Neural progenitor cell (in vitro differentiated cells): Measurements from ENCODE around the gene EMILIN2. TPM values are rescaled to one million over a fixed set of nuclear protein-coding genes. Genes with fewer than 3 reads are reported as not detected.
"Not testable (repeated sequence)": the region's sequence is repeated elsewhere in the genome, so short reads cannot be mapped to it uniquely, and the experiment has no call there.

Experiments used
- DNase-seq: peaks from one replicate; pipeline ENCODE4 v3.0.0-alpha.2; 2016; ENCODE audit warnings: low spot score
- H2AFZ ChIP-seq: fragments of 200-600 bp; sonication (generic); replicated peaks from 2 replicates; pipeline ENCODE4 v1.6.1; 2016; ENCODE audit warnings: antibody characterized with exemption
- H3F3A ChIP-seq: fragments of 200-600 bp; sonication (generic); 2 replicates; pipeline ENCODE4 v1.6.1; 2016; ENCODE audit warnings: antibody characterized with exemption, low read depth
- H3K27ac ChIP-seq: fragments of 200-600 bp; sonication (generic); 2 replicates; pipeline ENCODE4 v1.5.1; 2016; ENCODE audit warnings: mild to moderate bottlenecking
- H3K27me3 ChIP-seq: fragments of 200-600 bp; sonication (generic); 2 replicates; pipeline ENCODE4 v1.6.1; 2016; ENCODE audit warnings: mild to moderate bottlenecking, moderate library complexity
- H3K36me3 ChIP-seq: fragments of 200-600 bp; sonication (generic); 2 replicates; pipeline ENCODE4 v1.5.1; 2016
- H3K4me1 ChIP-seq: fragments of 200-600 bp; sonication (generic); 2 replicates; pipeline ENCODE4 v1.6.1; 2016; ENCODE audit warnings: mixed run types
- H3K4me2 ChIP-seq: fragments of 200-600 bp; sonication (generic); 2 replicates; pipeline ENCODE4 v1.6.1; 2016
- H3K4me3 ChIP-seq: fragments of 200-600 bp; sonication (generic); 2 replicates; pipeline ENCODE4 v1.5.1; 2016
- H3K79me2 ChIP-seq: fragments of 200-600 bp; sonication (generic); 2 replicates; pipeline ENCODE4 v1.6.1; 2016; ENCODE audit warnings: low read depth
- H3K9ac ChIP-seq: fragments of 200-600 bp; sonication (generic); 2 replicates; pipeline ENCODE4 v1.6.1; 2016
- H3K9me3 ChIP-seq: fragments of 200-600 bp; sonication (generic); 2 replicates; pipeline ENCODE4 v1.5.1; 2016; ENCODE audit warnings: low read depth
- H4K20me1 ChIP-seq: fragments of 200-600 bp; sonication (generic); 2 replicates; pipeline ENCODE4 v1.6.1; 2016; ENCODE audit warnings: low read depth
- H3K27ac Mint-ChIP-seq: 3 replicates; pipeline ENCODE4 v1.8.0; 2021; ENCODE audit warnings: mixed read lengths
- H3K27me3 Mint-ChIP-seq: 2 replicates; pipeline ENCODE4 v1.8.0; 2022; ENCODE audit warnings: low read depth, mild to moderate bottlenecking, inconsistent platforms, moderate library complexity, mixed read lengths; ENCODE audit not compliant: insufficient read depth
- H3K36me3 Mint-ChIP-seq: 3 replicates; pipeline ENCODE4 v1.8.0; 2021; ENCODE audit warnings: mixed read lengths
- H3K4me1 Mint-ChIP-seq: 3 replicates; pipeline ENCODE4 v1.8.0; 2021; ENCODE audit warnings: mixed read lengths
- H3K4me3 Mint-ChIP-seq: 3 replicates; pipeline ENCODE4 v1.8.0; 2021; ENCODE audit warnings: mild to moderate bottlenecking, moderate library complexity, mixed read lengths
- H3K9me3 Mint-ChIP-seq: 3 replicates; pipeline ENCODE4 v1.8.0; 2020; ENCODE audit warnings: mixed read lengths
- CTCF ChIP-seq: fragments of 200-600 bp; sonication (generic); IDR thresholded peaks from 2 replicates; pipeline ENCODE4 v1.5.1; 2017; ENCODE audit warnings: antibody characterized with exemption, mild to moderate bottlenecking
- EZH2 ChIP-seq: fragments of 200-600 bp; sonication (generic); IDR thresholded peaks from 2 replicates; pipeline ENCODE4 v1.6.1; 2017; ENCODE audit warnings: antibody characterized with exemption, mild to moderate bottlenecking, moderate library complexity
- EZH2phosphoT487 ChIP-seq: fragments of 200-600 bp; sonication (generic); IDR thresholded peaks from 2 replicates; pipeline ENCODE4 v1.6.1; 2017; ENCODE audit warnings: antibody characterized with exemption
- total RNA-seq: library from RNA; depleted of rRNA; stranded (reverse); fragments of >200 nt; gene quantifications from 2 replicates; pipeline ENCODE4 v1.2.3, GENCODE V29; 2015; ENCODE audit warnings: low replicate concordance

EMILIN2 gene
- total RNA-seq, 1 donor from 2014 or later: 2.2 TPM

- H2AFZ ChIP-seq: no peak overlapping the region
- no peak for TF ChIP-seq EZH2phosphoT487
- TF ChIP-seq CTCF: no peak
- TF ChIP-seq EZH2: no peak
- H3K27ac Mint-ChIP-seq: no peak overlapping the region
- H3K9me3 Mint-ChIP-seq: peaks cover 16% of the 10 kb centered on the region
- no peaks in the 10 kb centered on the region for H3K79me2 ChIP-seq
- no peaks in the 10 kb centered on the region for H4K20me1 ChIP-seq
- H3K36me3 Mint-ChIP-seq: peaks cover 14% of the 10 kb centered on the region
- H3K27me3 Mint-ChIP-seq: peaks cover 2% of the 10 kb centered on the region
- DNase-seq: peak; percentile 4
- H3K4me2 ChIP-seq: no peak overlapping the region
- peaks cover 12% of the 10 kb centered on the region for H3K4me1 ChIP-seq
- no peak overlapping the region for H3K4me3 ChIP-seq
- H3K4me3 Mint-ChIP-seq: no peak overlapping the region
- H3K9me3 ChIP-seq: no peaks in the 10 kb centered on the region
- peaks cover 7% of the 10 kb centered on the region for H3K36me3 ChIP-seq
- no peak overlapping the region for H3K9ac ChIP-seq
- no peaks in the 10 kb centered on the region for H3K4me1 Mint-ChIP-seq
- H3K27me3 ChIP-seq: no peaks in the 10 kb centered on the region
- peaks cover 8% of the 10 kb centered on the region for H3F3A ChIP-seq
- peak overlapping the region; percentile 45 for H3K27ac ChIP-seq
Observed at GRCh38 chr18:2805970-2806943, 40.5 kb upstream of the EMILIN2 start.

GRCh38 chr18:2808640-2809039 lies 38.2 kb upstream of the EMILIN2 start:
- Mint-ChIP-seq H3K36me3 (peaks cover 14% of the 10 kb centered on the region), H3K9me3 (peaks cover 20% of the 10 kb centered on the region)
- not testable (repeated sequence) for H3F3A ChIP-seq, H3K9ac ChIP-seq, H3K27ac ChIP-seq, H3K27ac Mint-ChIP-seq, H3K27me3 ChIP-seq, H3K36me3 ChIP-seq, H2AFZ ChIP-seq, H4K20me1 ChIP-seq, H3K4me1 Mint-ChIP-seq, DNase-seq, H3K27me3 Mint-ChIP-seq, H3K9me3 ChIP-seq, H3K4me2 ChIP-seq, H3K79me2 ChIP-seq, H3K4me3 ChIP-seq, H3K4me3 Mint-ChIP-seq
- H3K4me1 ChIP-seq: peaks cover 12% of the 10 kb centered on the region

GRCh38 chr18:2809666-2810183 lies 37.1 kb upstream of the EMILIN2 start:
- not testable (repeated sequence) for DNase-seq, H3K27ac ChIP-seq, H3K4me3 ChIP-seq, H3K27me3 ChIP-seq, H3K4me2 ChIP-seq, H3F3A ChIP-seq, H2AFZ ChIP-seq, H3K9me3 ChIP-seq, H3K36me3 ChIP-seq, H3K4me1 Mint-ChIP-seq, H3K27me3 Mint-ChIP-seq, H3K9ac ChIP-seq, H4K20me1 ChIP-seq, H3K4me3 Mint-ChIP-seq, H3K27ac Mint-ChIP-seq, H3K79me2 ChIP-seq
- Mint-ChIP-seq H3K9me3 (peaks cover 28% of the 10 kb centered on the region), H3K36me3 (peaks cover 14% of the 10 kb centered on the region)
- peaks cover 11% of the 10 kb centered on the region for H3K4me1 ChIP-seq

- peaks cover 2% of the 10 kb centered on the region for H3K27me3 Mint-ChIP-seq
- H3K27ac Mint-ChIP-seq: no peak overlapping the region
- H3K4me2 ChIP-seq: no peak overlapping the region
- H3K4me3 ChIP-seq: no peak overlapping the region
- H4K20me1 ChIP-seq: no peaks in the 10 kb centered on the region
- H3K4me3 Mint-ChIP-seq: no peak overlapping the region
- H3K4me1 Mint-ChIP-seq: no peaks in the 10 kb centered on the region
- peaks cover 7% of the 10 kb centered on the region for H3K36me3 Mint-ChIP-seq
- H3K36me3 ChIP-seq: peaks cover 7% of the 10 kb centered on the region
- TF ChIP-seq EZH2 (no peak), CTCF (no peak), EZH2phosphoT487 (no peak)
- H3K79me2 ChIP-seq: no peaks in the 10 kb centered on the region
- no peaks in the 10 kb centered on the region for H3F3A ChIP-seq
- H3K27me3 ChIP-seq: no peaks in the 10 kb centered on the region
- no peak overlapping the region for H3K9ac ChIP-seq
- no peak overlapping the region for H3K27ac ChIP-seq
- no peak for DNase-seq
- H3K4me1 ChIP-seq: no peaks in the 10 kb centered on the region
- H2AFZ ChIP-seq: no peak overlapping the region
- H3K9me3 Mint-ChIP-seq: peaks cover 39% of the 10 kb centered on the region
- no peaks in the 10 kb centered on the region for H3K9me3 ChIP-seq
Observed at GRCh38 chr18:2811416-2811815, 35.4 kb upstream of the EMILIN2 start.
